Measurements from ENCODE around the gene ZNF821.

DNA sequence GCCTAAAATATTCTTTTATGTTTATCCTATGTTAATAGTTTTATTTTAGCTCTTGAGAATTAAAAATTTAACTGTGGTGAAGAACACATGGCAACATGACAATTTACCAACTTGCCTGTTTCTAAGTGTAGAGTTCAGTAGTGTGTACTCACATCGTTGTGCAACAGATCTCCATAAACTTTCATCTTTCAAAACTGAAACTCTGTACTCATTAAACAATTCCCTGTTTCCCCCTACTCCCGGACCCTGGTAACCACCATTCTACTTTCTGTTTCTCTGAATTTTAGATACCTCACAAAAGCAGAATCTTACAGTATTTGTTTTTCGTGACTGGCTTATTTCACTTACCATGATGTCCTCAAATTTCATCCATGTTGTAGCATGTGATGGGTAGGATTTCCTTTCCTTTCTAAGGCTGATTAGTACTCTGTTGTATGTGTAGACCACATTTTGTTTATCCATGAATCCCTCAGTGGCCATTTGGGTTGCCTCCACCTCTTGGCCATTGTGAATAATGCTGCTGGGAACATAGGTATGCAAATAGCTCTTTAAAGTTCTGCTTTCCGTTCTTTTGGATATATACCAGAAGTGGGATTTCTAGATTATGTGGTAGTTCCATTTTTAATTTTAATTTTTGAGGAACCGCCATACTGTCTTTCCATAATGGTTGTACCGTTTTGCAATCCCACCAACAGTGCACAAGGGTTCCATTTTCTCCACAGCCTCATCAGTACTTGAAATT, 28.7 kb upstream of the ZNF821 start:
- TF ChIP-seq, protein P1, sequence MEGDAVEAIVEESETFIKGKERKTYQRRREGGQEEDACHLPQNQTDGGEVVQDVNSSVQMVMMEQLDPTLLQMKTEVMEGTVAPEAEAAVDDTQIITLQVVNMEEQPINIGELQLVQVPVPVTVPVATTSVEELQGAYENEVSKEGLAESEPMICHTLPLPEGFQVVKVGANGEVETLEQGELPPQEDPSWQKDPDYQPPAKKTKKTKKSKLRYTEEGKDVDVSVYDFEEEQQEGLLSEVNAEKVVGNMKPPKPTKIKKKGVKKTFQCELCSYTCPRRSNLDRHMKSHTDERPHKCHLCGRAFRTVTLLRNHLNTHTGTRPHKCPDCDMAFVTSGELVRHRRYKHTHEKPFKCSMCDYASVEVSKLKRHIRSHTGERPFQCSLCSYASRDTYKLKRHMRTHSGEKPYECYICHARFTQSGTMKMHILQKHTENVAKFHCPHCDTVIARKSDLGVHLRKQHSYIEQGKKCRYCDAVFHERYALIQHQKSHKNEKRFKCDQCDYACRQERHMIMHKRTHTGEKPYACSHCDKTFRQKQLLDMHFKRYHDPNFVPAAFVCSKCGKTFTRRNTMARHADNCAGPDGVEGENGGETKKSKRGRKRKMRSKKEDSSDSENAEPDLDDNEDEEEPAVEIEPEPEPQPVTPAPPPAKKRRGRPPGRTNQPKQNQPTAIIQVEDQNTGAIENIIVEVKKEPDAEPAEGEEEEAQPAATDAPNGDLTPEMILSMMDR (IDR thresholded peaks at IDR 0.05) = no peak
- no peak for TF ChIP-seq EZH2phosphoT487 (IDR thresholded peaks at IDR 0.05)
